PC-9 (cell line): ENCODE results near the gene MADD.

ENCODE experiments used
- CTCF ChIP-seq: fragments of 200-600 bp; sonication (generic); conservative IDR thresholded peaks from 2 replicates; pipeline ENCODE4 v1.6.1; 2017; ENCODE audit warnings: mixed run types, antibody characterized with exemption, mild to moderate bottlenecking, moderate library complexity
- EZH2 ChIP-seq: fragments of 200-600 bp; sonication (generic); IDR thresholded peaks from 2 replicates; pipeline ENCODE4 v1.8.0; 2017; ENCODE audit warnings: antibody characterized with exemption, low read depth

DNA sequence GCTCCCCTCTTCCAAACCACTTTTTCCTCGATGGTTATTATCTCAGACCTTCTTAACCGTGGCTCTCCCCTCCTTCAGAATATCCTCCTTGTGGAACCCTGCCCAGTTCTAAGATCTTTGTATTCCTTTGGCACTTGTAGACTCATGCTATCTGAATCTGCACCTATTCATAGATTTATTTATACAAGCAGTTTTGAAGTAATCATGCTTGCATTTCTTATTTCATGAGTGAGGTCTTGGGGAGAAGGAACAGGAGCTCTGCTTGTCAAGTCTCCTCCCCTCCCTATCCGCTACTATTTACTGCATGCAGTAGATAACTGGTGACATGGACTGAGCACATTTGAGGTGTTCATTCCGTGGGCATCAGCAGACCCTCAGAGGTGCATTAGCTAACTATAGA is 5.4 kb upstream of the MADD start:
- TF ChIP-seq CTCF (no peak), EZH2 (no peak)
